Forelimb muscle (tissue), 1 donor: Measurements from ENCODE around the gene LDB1. TPM values are rescaled to one million over a fixed set of nuclear protein-coding genes. Genes with fewer than 3 reads are reported as not detected.
A peak's percentile ranks its signal among the peaks of the same experiment; 100 is the strongest.

ENCODE experiments used
- DNase-seq: peaks from one replicate; pipeline ENCODE4 v3.0.0-alpha.2; 2013; ENCODE audit warnings: low read depth
- polyA plus RNA-seq: library from polyadenylated mRNA; unstranded; fragments of 120-200 nt; gene quantifications from one replicate; pipeline ENCODE4 v1.2.1, GENCODE V29; 2013; ENCODE audit not compliant: insufficient read length

Gene LDB1
- polyA plus RNA-seq: 83.9 TPM

GRCh38 chr10:102120142-102120990 is at the start of gene LDB1:
Gene LDB1 (minus strand): TSS chr10:102120368. CDS start chr10:102120110, 258 bp downstream.
- peak; percentile 41 for DNase-seq

- no peak for DNase-seq
Observed at GRCh38 chr10:102167861-102168260, 47.7 kb upstream of the LDB1 start.

GRCh38 chr10:102163342-102163989 is 43.3 kb upstream of the LDB1 start:
- DNase-seq: no peak

GRCh38 chr10:102159831-102160230 is 39.7 kb upstream of the LDB1 start:
- DNase-seq: no peak

GRCh38 chr10:102159051-102159597 is 39.0 kb upstream of the LDB1 start:
- no peak for DNase-seq

- DNase-seq: no peak
Observed at GRCh38 chr10:102157224-102157623, 37.1 kb upstream of the LDB1 start.

- no peak for DNase-seq
Observed at GRCh38 chr10:102154466-102155116, 34.4 kb upstream of the LDB1 start.

GRCh38 chr10:102153093-102153620 is 33.0 kb upstream of the LDB1 start:
- DNase-seq: no peak

- no peak for DNase-seq
Observed at GRCh38 chr10:102152545-102152890, 32.4 kb upstream of the LDB1 start.

GRCh38 chr10:102151774-102152544 is 31.8 kb upstream of the LDB1 start, which contains the start of gene NOLC1:
Gene NOLC1 (plus strand): TSS chr10:102152389. CDS start chr10:102152411, 22 bp downstream.
- peak; percentile 94 for DNase-seq

GRCh38 chr10:102150970-102151773 is 31.0 kb upstream of the LDB1 start:
- DNase-seq: no peak

- no peak for DNase-seq
Observed at GRCh38 chr10:102148275-102148674, 28.1 kb upstream of the LDB1 start.

- no peak for DNase-seq
Observed at GRCh38 chr10:102147561-102147960, 27.4 kb upstream of the LDB1 start.

GRCh38 chr10:102146971-102147428 is 26.8 kb upstream of the LDB1 start:
- no peak for DNase-seq

- no peak for DNase-seq
Observed at GRCh38 chr10:102141583-102142107, 21.5 kb upstream of the LDB1 start.

GRCh38 chr10:102140913-102141540 is 20.9 kb upstream of the LDB1 start:
- no peak for DNase-seq

GRCh38 chr10:102140218-102140617 is 20.1 kb upstream of the LDB1 start:
- DNase-seq: no peak

- no peak for DNase-seq
Observed at GRCh38 chr10:102139281-102140110, 19.3 kb upstream of the LDB1 start.
